Measurements from ENCODE around the gene MAGIX.

DNA sequence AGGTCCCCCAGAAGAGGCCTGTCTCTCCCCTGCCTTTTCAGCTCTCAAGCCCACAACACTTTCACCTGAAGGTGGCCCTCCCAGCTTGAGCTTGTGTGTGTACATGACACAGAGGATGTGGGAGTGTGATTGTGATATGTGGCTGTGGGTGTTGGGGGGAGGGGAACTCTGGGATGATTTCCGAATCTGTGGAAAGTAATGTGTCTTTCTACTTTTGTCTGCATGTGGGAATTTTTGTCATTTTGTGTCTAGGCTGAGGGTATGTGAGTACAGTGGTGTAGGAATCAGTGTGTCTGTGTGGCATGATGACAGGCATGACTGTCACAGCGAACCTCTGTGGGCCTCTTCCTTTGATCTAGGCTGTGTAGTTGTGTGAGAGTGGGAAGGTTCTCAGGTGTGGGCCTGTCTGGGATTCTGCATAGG is 31.0 kb downstream of the MAGIX start:
- TF ChIP-seq ZNF274 (IDR thresholded peaks at IDR 0.05; ENCODE audit: low read depth, low read length), result no peak
- TF ChIP-seq YY1 (IDR thresholded peaks at IDR 0.05; ENCODE audit: insufficient read depth, insufficient read length), result no peak
